LNCAP (cell line): ENCODE results near the gene ARHGAP10.

Experiments used
- CTCF ChIP-seq: fragments of 450-650 bp; IDR thresholded peaks from 2 replicates; pipeline ENCODE4 v1.5.1; 2017; ENCODE audit warnings: mild to moderate bottlenecking

The ARHGAP10 gene

GRCh38 chr4:147929746-147930145 lies 197.9 kb downstream of the ARHGAP10 start:
- TF ChIP-seq CTCF: no peak

- no peak for TF ChIP-seq CTCF
Measured at GRCh38 chr4:147933316-147933715, 201.4 kb downstream of the ARHGAP10 start.

- no peak for TF ChIP-seq CTCF
Measured at GRCh38 chr4:147933779-147934178, 201.9 kb downstream of the ARHGAP10 start.

- TF ChIP-seq CTCF: no peak
Measured at GRCh38 chr4:147938496-147938895, 206.6 kb downstream of the ARHGAP10 start.

GRCh38 chr4:147940171-147940570 lies 208.3 kb downstream of the ARHGAP10 start:
- TF ChIP-seq CTCF: no peak

GRCh38 chr4:147941373-147941772 lies 209.5 kb downstream of the ARHGAP10 start:
- no peak for TF ChIP-seq CTCF

GRCh38 chr4:147942729-147943128 lies 210.8 kb downstream of the ARHGAP10 start:
- no peak for TF ChIP-seq CTCF

GRCh38 chr4:147943159-147943638 lies 211.3 kb downstream of the ARHGAP10 start:
- TF ChIP-seq CTCF: no peak
